OCI-LY1 (cell line): ENCODE data around the gene ICE2.

ENCODE experiments used
- H2AFZ ChIP-seq: fragments of 200-600 bp; sonication (generic), shearing (Covaris generic); 2 replicates; pipeline ENCODE4 v1.6.0; 2014; ENCODE audit warnings: antibody characterized with exemption, mild to moderate bottlenecking, low read length
- H3F3A ChIP-seq: fragments of 200-600 bp; sonication (generic), shearing (Covaris generic); 2 replicates; pipeline ENCODE4 v1.6.0; 2014; ENCODE audit warnings: mild to moderate bottlenecking, antibody characterized with exemption, low read length, moderate library complexity; ENCODE audit not compliant: insufficient read depth
- H3K27ac ChIP-seq: fragments of 200-600 bp; sonication (generic); 2 replicates; pipeline ENCODE4 v1.5.1; 2014; ENCODE audit warnings: low read length, mixed run types, mild to moderate bottlenecking, low read depth; ENCODE audit not compliant: poor library complexity, severe bottlenecking
- H3K27me3 ChIP-seq: fragments of 200-600 bp; sonication (generic); 2 replicates; pipeline ENCODE4 v1.6.0; 2014; ENCODE audit warnings: antibody characterized with exemption, mild to moderate bottlenecking, low read length, moderate library complexity; ENCODE audit not compliant: insufficient read depth
- H3K36me3 ChIP-seq: fragments of 200-600 bp; sonication (generic); 2 replicates; pipeline ENCODE4 v1.6.1; 2014; ENCODE audit warnings: mild to moderate bottlenecking, antibody characterized with exemption, low read length, moderate library complexity, mixed read lengths; ENCODE audit not compliant: insufficient read depth
- H3K4me1 ChIP-seq: fragments of 200-600 bp; sonication (generic); 2 replicates; pipeline ENCODE4 v1.5.1; 2014; ENCODE audit warnings: mild to moderate bottlenecking, low read length, moderate library complexity; ENCODE audit not compliant: insufficient read depth, severe bottlenecking
- H3K4me2 ChIP-seq: fragments of 200-600 bp; sonication (generic), shearing (Covaris generic); 2 replicates; pipeline ENCODE4 v1.6.1; 2014; ENCODE audit warnings: low read length
- H3K4me3 ChIP-seq: fragments of 200-600 bp; sonication (generic); 2 replicates; pipeline ENCODE4 v1.5.1; 2014; ENCODE audit warnings: low read length, low read depth, mild to moderate bottlenecking, mixed read lengths; ENCODE audit not compliant: poor library complexity, severe bottlenecking
- H3K79me2 ChIP-seq: fragments of 200-600 bp; shearing (Covaris generic); 2 replicates; pipeline ENCODE4 v1.6.1; 2016; ENCODE audit warnings: mixed run types, low read length, mixed read lengths; ENCODE audit not compliant: insufficient read depth
- H3K9ac ChIP-seq: fragments of 200-600 bp; sonication (generic), shearing (Covaris generic); 2 replicates; pipeline ENCODE4 v1.6.1; 2014; ENCODE audit warnings: mild to moderate bottlenecking, low read length, mixed read lengths
- H3K9me2 ChIP-seq: fragments of 200-600 bp; sonication (generic), shearing (Covaris generic); 2 replicates; pipeline ENCODE4 v1.6.1; 2014; ENCODE audit warnings: low read depth, mild to moderate bottlenecking, low read length, mixed read lengths
- H3K9me3 ChIP-seq: fragments of 200-600 bp; shearing (Covaris generic); 2 replicates; pipeline ENCODE4 v1.6.1; 2014; ENCODE audit warnings: low read length, mixed read lengths
- H4K20me1 ChIP-seq: fragments of 200-600 bp; sonication (generic), shearing (Covaris generic); 2 replicates; pipeline ENCODE4 v1.6.0; 2016; ENCODE audit warnings: mild to moderate bottlenecking, low read length; ENCODE audit not compliant: insufficient read depth
- CTCF ChIP-seq: fragments of 200-600 bp; sonication (generic), shearing (Covaris generic); IDR thresholded peaks from 2 replicates; pipeline ENCODE4 v1.5.1; 2017; ENCODE audit warnings: mild to moderate bottlenecking, antibody characterized with exemption, low read length, moderate library complexity, mixed read lengths
- EZH2 ChIP-seq: fragments of 200-600 bp; sonication (generic), shearing (Covaris generic); IDR thresholded peaks from 2 replicates; pipeline ENCODE4 v1.8.0; 2017; ENCODE audit warnings: borderline replicate concordance, mixed run types, mild to moderate bottlenecking, antibody characterized with exemption, low read length, moderate library complexity, mixed read lengths

ICE2 gene

GRCh38 chr15:60458721-60459120 lies 20.2 kb downstream of the ICE2 start:
- TF ChIP-seq EZH2 (no peak), CTCF (no peak)
- H3K9me3 ChIP-seq, result no peaks in the 10 kb centered on the region
- no peaks in the 10 kb centered on the region for H3K79me2 ChIP-seq
- no peaks in the 10 kb centered on the region; the same call in 1 of the 2 replicates for H3F3A ChIP-seq
- H3K4me1 ChIP-seq, result no peaks in the 10 kb centered on the region
- H3K4me3 ChIP-seq, result no peak overlapping the region
- no peak overlapping the region for H3K4me2 ChIP-seq
- H2AFZ ChIP-seq, result no peak overlapping the region
- no peaks in the 10 kb centered on the region for H3K27me3 ChIP-seq
- no peaks in the 10 kb centered on the region for H3K9me2 ChIP-seq
- H3K27ac ChIP-seq, result no peak overlapping the region
- no peak overlapping the region for H3K9ac ChIP-seq
- no peaks in the 10 kb centered on the region for H4K20me1 ChIP-seq
- peaks cover 36% of the 10 kb centered on the region; the same call in 1 of the 2 replicates for H3K36me3 ChIP-seq

GRCh38 chr15:60457985-60458384 lies 21.0 kb downstream of the ICE2 start:
- Histone ChIP-seq H3K4me2 (no peak overlapping the region), H2AFZ (no peak overlapping the region), H3K9ac (no peak overlapping the region), H3K9me3 (no peaks in the 10 kb centered on the region), H3K79me2 (no peaks in the 10 kb centered on the region), H3K27ac (no peak overlapping the region), H4K20me1 (no peaks in the 10 kb centered on the region), H3K27me3 (no peaks in the 10 kb centered on the region), H3K9me2 (no peaks in the 10 kb centered on the region), H3F3A (no peaks in the 10 kb centered on the region; the same call in 1 of the 2 replicates), H3K4me1 (no peaks in the 10 kb centered on the region), H3K36me3 (peaks cover 39% of the 10 kb centered on the region; the same call in 1 of the 2 replicates), H3K4me3 (no peak overlapping the region)
- TF ChIP-seq CTCF (no peak), EZH2 (no peak)

GRCh38 chr15:60454824-60455223 lies 24.1 kb downstream of the ICE2 start:
- no peak for TF ChIP-seq EZH2
- TF ChIP-seq CTCF, result no peak
- Histone ChIP-seq H3K4me3 (no peak overlapping the region), H3K9ac (no peak overlapping the region), H3K4me1 (no peaks in the 10 kb centered on the region), H2AFZ (no peak overlapping the region), H3F3A (no peaks in the 10 kb centered on the region; the same call in 1 of the 2 replicates), H3K4me2 (no peak overlapping the region), H4K20me1 (no peaks in the 10 kb centered on the region), H3K9me3 (no peaks in the 10 kb centered on the region), H3K36me3 (peaks cover 41% of the 10 kb centered on the region; the same call in 1 of the 2 replicates), H3K27me3 (no peaks in the 10 kb centered on the region), H3K9me2 (no peaks in the 10 kb centered on the region), H3K79me2 (no peaks in the 10 kb centered on the region), H3K27ac (no peak overlapping the region)
